Measurements from ENCODE around the gene KLHL22.

KLHL22 gene

GRCh38 chr22:20449819-20450550 is 45.6 kb downstream of the KLHL22 start:
- ATAC-seq: no peak
- no peak for TF ChIP-seq ISL1 (CRISPR knock-in tag; IDR thresholded peaks at IDR 0.05)
- no peak for TF ChIP-seq SNAI2 (CRISPR knock-in tag; IDR thresholded peaks at IDR 0.05)
- TF ChIP-seq POU6F1 (CRISPR knock-in tag; IDR thresholded peaks at IDR 0.05; ENCODE audit: borderline replicate concordance, low read depth): no peak
- TF ChIP-seq GLIS3 (CRISPR knock-in tag; IDR thresholded peaks at IDR 0.05): no peak
- TF ChIP-seq ZC3H10 (CRISPR knock-in tag; IDR thresholded peaks at IDR 0.05): no peak
- TF ChIP-seq TOX (CRISPR knock-in tag; IDR thresholded peaks at IDR 0.05; ENCODE audit: borderline replicate concordance): no peak
- TF ChIP-seq CSRNP3 (CRISPR knock-in tag; IDR thresholded peaks at IDR 0.05): no peak
- TF ChIP-seq BACH2 (CRISPR knock-in tag; IDR thresholded peaks at IDR 0.05; ENCODE audit: borderline replicate concordance): no peak
- no peak for TF ChIP-seq ZFP3 (CRISPR knock-in tag; IDR thresholded peaks at IDR 0.05)
- TF ChIP-seq PATZ1 (CRISPR knock-in tag; IDR thresholded peaks at IDR 0.05; ENCODE audit: borderline replicate concordance): no peak
- no peak for TF ChIP-seq ZNF565 (CRISPR knock-in tag; conservative IDR thresholded peaks at IDR 0.05; ENCODE audit: low read depth)
- no peak for TF ChIP-seq ZFP30 (CRISPR knock-in tag; IDR thresholded peaks at IDR 0.05)
- TF ChIP-seq ZNF70 (CRISPR knock-in tag; IDR thresholded peaks at IDR 0.05): no peak
- TF ChIP-seq ESRRG (CRISPR knock-in tag; IDR thresholded peaks at IDR 0.05): no peak
- no peak for TF ChIP-seq TSHZ2 (CRISPR knock-in tag; IDR thresholded peaks at IDR 0.05)
- TF ChIP-seq RARB (CRISPR knock-in tag; IDR thresholded peaks at IDR 0.05): no peak
- no peak for TF ChIP-seq CREB5 (CRISPR knock-in tag; IDR thresholded peaks at IDR 0.05; ENCODE audit: low read depth)
- TF ChIP-seq PPARA (CRISPR knock-in tag; IDR thresholded peaks at IDR 0.05; ENCODE audit: borderline replicate concordance): no peak

- ATAC-seq: no peak
- TF ChIP-seq PPARA (CRISPR knock-in tag; IDR thresholded peaks at IDR 0.05; ENCODE audit: borderline replicate concordance) (no peak), PATZ1 (CRISPR knock-in tag; IDR thresholded peaks at IDR 0.05; ENCODE audit: borderline replicate concordance) (no peak), ESRRG (CRISPR knock-in tag; IDR thresholded peaks at IDR 0.05) (no peak), CSDC2 (CRISPR knock-in tag; IDR thresholded peaks at IDR 0.05) (no peak), RARB (CRISPR knock-in tag; IDR thresholded peaks at IDR 0.05) (no peak), ZFP3 (CRISPR knock-in tag; IDR thresholded peaks at IDR 0.05) (no peak), SNAI2 (CRISPR knock-in tag; IDR thresholded peaks at IDR 0.05) (no peak), ZFP30 (CRISPR knock-in tag; IDR thresholded peaks at IDR 0.05) (no peak), OSR1 (CRISPR knock-in tag; IDR thresholded peaks at IDR 0.05) (no peak), CSRNP3 (CRISPR knock-in tag; IDR thresholded peaks at IDR 0.05) (no peak), ZNF565 (CRISPR knock-in tag; conservative IDR thresholded peaks at IDR 0.05; ENCODE audit: low read depth) (no peak), ARNTL (CRISPR knock-in tag; IDR thresholded peaks at IDR 0.05; ENCODE audit: borderline replicate concordance, low read depth) (no peak), ZC3H10 (CRISPR knock-in tag; IDR thresholded peaks at IDR 0.05) (no peak), TCF4 (CRISPR knock-in tag; IDR thresholded peaks at IDR 0.05; ENCODE audit: borderline replicate concordance) (no peak), TOX (CRISPR knock-in tag; IDR thresholded peaks at IDR 0.05; ENCODE audit: borderline replicate concordance) (no peak), TSHZ2 (CRISPR knock-in tag; IDR thresholded peaks at IDR 0.05) (no peak)
These were observed 47.0 kb downstream of the KLHL22 start for GRCh38 chr22:20448630-20449029.
